Fibroblast of upper back skin (primary cell): ENCODE measurements around the gene RHBDL1.

Experiments used
- DNase-seq: peaks from one replicate; pipeline ENCODE4 v3.0.0-alpha.2; 2013

Gene RHBDL1

DNA sequence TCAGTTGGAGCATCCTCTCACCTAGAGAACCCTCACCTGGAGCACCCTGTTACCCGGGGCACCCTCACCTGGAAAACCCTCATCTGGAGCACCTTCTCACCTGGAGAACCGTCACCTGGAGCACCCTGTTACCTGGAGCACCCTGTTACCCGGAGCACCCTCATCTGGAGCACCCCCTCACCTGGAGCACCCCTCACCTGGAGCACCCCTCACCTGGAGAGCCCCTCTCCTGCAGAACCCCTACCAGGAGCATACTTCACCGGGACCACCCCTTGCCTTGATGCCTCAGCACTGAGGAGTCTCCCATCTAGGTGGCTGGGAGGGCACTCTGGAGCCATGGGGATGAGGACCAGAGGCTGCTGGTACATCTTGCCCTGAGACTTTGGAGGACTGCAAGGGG is 33.5 kb downstream of the RHBDL1 start:
- DNase-seq = no peak

DNA sequence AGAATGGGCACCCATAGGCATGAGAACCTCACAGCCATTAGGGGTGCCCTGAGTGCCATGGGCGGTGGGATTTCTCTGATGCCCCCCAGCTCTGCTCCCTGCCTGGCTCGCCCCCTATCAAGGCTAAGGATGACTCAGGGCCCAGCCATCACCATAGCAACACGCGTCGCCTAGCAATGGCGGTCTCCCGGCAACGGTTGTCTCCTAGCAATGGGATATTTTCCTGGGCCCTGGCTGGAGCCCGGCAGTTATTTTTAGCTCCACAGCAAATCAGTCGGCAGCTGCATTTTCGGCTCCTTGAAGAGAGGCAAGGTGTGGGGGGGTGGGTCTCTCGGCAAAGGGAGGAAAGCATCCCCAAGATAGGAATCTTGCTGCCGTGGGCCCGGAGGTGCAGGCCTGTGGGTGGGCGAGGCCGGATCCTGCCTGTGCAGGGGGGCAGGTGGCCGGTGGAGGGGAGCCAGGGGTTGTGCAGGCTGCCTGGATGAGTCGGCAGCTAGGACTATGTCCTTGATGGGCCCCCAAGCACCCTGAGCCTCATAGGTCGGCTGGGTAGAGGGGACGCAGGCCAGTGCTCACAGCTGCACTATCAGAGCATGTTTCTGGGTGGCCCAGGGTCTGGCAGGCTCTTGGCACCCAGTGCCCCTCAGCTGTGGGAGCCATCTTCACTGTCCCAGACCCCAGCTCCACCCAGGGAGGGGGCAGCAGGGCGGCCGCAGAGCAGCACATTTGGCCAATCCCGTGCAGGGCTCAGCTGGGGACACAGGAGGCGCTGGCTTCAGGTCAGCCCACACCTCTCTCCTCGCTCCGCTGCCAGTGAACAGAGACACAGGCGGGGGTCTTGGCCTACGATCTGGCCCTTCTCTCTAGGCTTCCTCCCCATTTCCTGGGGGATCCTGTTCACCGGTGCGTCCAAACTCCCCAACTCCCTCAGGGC is 34.4 kb downstream of the RHBDL1 start:
- DNase-seq = peak; percentile 79

DNA sequence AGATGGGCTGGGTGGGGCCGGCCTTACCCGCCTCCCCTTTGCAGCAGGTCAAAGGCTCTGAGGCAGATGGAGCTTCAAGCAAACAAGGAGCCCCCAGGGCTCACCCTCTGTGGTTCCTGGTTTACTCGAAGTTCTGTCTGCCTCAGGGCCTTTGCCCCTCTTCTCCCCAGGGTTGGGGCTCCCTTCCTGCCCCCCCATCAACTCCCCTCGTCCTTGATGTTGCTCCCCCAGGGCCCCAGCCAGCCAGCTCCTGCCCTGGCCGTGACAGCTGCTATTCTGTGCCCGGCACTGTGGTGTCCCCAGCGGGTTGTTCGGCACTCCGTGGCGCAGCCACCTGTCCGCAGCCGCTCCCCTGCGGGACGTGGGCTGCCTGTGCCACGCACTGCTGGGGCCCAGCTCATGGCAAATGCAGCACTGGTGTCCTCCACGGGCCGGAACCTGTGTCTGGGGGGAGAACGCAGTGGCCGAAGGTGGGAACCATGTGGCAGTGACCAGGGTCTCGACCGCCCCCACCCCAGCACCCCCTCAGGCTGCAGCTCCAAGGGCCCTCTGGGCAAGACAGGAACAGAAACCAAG is 35.1 kb downstream of the RHBDL1 start:
- no peak for DNase-seq

DNA sequence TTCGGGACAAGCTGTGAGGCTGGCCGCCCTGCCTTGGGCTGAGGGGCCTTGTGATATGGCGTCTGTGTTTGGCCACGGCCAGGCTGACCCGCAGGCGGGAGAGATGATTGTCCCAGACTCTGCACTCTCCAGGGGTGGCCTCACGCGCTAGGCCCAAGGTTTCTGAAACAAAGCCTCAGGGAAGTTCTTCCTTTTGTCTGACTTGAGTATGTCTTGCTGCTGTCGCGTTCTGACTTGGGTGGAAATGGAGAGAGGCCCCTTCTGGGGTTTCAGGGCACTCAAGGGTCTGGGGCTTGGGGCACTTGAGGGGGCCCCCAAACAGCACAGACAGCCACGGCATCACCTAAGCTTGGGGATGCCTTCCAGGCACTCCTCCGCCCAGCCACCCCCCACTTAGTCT is 35.6 kb downstream of the RHBDL1 start:
- no peak for DNase-seq

DNA sequence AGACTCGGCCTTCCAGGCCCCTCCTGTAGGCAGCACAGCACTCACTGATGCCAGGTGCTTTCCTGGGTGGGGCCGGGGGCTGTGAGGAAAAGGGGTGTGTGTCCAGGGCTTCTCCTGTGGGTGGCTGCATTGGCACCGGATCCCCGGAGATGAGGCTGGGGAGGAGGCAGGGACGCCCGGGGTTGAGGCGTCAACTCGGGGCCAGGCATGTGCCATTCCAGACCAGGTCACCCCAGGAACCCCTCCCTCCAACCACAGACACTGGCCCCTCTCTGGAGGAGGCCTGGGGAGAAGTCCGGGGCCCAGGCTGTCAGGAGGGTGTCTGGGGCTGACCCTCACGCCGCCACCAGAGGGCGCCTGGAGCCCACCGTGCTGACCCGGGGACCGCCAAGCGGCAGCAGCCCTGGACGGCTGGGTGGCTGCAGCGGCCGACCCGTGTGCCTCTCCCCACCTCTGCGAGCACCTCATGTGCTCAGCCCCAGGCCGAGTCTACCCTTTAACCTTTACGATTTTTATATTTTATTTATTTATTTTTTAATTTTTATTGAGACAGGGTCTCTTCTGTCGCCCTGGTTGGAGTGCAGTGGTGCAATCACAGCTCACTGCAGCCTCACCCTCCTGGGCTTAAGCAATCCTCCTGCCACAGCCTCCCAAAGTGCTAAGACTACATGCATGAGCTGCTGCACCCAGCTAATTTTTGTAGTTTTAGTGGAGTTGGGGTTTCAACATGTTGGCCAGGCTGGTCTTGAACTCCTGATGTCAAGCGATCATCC is 36.3 kb downstream of the RHBDL1 start:
- peak; percentile 58 for DNase-seq

DNA sequence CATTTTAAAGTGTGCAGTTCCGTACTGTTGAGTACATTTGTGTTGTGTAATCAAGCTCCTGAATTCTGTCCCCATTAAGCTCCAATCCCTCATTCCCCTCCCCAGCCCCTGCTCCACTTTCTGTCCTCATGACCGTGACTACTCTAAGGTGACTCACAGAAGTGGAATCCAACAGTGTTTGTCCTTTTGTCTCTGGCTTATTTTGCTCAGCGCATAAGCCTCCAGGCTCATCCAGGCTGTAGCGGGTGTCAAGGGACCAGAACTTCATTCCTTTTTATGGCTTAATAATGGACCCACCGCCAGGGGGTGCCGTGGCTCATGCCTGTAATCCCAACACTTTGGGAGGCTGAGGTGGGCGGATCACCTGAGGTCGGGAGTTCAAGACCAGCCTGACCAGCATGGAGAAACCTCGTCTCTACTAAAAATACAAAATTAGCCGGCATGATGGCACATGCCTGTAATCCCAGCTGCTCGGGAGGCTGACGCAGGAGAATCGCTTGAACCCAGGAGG is 37.3 kb downstream of the RHBDL1 start:
- DNase-seq = peak; percentile 87

DNA sequence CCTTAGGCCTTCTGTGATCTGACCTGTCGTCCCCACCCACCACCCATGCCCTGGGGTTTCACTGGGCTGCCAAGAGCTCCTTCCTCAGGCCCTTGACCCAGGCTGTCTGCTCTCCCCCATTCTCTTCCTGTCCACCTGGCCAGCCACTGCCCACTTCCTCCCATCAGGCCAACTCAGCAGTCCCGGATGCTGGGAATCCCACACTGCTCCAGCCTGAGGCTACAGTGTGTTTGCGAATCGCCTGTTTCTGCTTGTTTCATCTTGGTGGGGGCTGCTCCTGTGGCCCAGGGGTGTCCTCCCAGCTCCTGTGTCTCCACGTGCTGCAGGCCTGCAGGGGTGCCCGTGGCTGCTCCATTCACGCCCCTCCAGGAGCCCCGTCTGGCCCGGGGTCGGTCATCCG is 38.6 kb downstream of the RHBDL1 start:
- DNase-seq = no peak

DNA sequence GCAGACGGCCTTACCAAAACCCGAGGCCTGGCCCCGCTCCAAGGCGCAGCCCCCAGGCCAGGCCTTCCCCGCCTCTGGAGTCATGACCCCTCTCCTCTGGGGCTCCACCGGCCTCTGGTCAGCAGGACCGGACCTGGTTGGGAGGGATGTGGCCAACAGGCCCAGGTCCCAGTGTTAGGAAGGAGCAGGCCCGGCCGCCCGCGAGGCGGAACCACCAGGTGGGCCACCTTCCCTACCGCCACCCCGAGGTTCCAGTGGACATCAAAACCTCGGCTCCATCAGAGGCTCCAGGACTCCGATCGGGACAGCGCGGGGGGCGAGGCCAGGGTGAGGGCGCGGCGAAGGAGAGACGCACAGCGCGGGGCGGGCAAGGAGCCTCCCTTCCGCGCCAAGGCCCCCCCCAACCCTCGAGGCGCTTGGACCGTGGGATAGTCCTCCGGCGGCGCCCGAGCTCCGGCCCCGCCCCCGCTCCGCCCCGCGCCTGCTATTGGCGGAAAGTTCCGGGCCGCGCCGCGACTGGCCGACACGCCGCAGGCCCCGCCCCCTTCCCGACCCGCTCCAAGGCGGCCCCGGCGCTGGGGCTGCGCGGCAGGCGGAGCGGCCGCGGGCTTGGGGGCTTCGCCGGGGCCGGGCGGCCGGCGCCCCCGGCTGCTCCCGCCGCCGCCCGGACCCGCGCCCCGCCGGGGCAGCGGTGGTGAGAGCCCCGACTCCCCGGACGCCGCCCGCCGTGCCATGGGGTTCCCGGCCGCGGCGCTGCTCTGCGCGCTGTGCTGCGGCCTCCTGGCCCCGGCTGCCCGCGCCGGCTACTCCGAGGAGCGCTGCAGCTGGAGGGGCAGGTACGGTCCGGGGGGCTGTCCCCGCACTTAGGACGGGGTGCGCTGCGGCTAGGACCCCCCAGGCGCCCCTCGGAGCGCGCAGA is 39.3 kb downstream of the RHBDL1 start, which contains the start of gene METRN:
Gene METRN, plus strand, starts transcription at position 561 of the 919 bp plus-strand sequence. Its CDS starts 172 bp downstream, at position 733.
- peak; percentile 82 for DNase-seq

DNA sequence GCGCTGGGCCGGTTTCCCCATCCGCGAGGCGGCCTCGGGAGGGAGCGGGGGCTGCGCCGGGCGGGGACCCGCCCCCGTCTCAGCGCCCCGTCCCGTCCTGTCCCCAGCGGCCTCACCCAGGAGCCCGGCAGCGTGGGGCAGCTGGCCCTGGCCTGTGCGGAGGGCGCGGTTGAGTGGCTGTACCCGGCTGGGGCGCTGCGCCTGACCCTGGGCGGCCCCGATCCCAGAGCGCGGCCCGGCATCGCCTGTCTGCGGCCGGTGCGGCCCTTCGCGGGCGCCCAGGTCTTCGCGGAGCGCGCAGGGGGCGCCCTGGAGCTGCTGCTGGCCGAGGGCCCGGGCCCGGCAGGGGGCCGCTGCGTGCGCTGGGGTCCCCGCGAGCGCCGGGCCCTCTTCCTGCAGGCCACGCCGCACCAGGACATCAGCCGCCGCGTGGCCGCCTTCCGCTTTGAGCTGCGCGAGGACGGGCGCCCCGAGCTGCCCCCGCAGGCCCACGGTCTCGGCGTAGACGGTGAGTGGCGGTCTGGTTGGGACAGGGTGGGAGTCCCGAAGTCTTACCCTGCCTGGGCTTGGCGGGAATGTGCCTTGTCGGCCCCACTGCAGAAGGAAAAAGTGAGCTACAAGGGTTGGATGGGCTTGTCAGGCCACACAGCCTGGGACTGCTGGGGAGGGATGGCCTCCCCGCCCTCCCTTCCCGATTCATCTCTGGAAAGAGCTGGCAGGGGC is 40.2 kb downstream of the RHBDL1 start:
- DNase-seq = no peak

DNA sequence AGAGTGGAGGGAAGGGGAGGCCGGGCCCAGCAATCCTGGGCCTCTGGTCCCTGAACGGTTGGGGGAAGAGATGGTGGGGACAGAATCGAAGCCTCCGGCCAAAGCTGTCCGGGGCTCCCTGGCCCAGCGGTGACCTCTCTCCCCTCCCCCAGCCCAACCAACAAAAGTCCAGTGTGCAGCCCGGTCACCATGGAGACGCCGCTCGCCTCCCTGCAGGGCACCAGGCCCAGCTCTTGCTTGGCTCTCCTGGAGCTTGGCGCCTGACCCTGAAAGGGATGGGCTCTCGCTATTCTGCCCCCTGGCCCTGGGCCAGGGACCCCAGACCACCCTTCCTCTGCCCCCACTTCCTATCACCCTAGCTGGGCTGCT is 40.7 kb downstream of the RHBDL1 start:
- DNase-seq = no peak

DNA sequence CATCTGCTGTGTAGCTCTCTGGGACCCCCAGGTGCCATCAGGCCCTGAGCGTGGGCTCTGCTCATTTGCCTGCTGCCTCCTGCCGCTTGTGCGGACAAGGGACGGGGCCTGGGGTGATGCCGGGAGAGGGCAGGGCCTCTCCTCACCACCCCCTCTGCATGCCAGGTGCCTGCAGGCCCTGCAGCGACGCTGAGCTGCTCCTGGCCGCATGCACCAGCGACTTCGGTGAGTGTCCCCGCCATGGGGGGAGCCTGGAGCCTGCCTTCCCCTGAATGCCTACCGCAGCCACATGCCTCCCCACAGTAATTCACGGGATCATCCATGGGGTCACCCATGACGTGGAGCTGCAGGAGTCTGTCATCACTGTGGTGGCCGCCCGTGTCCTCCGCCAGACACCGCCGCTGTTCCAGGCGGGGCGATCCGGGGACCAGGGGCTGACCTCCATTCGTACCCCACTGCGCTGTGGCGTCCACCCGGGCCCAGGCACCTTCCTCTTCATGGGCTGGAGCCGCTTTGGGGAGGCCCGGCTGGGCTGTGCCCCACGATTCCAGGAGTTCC is 41.4 kb downstream of the RHBDL1 start:
- DNase-seq = no peak

DNA sequence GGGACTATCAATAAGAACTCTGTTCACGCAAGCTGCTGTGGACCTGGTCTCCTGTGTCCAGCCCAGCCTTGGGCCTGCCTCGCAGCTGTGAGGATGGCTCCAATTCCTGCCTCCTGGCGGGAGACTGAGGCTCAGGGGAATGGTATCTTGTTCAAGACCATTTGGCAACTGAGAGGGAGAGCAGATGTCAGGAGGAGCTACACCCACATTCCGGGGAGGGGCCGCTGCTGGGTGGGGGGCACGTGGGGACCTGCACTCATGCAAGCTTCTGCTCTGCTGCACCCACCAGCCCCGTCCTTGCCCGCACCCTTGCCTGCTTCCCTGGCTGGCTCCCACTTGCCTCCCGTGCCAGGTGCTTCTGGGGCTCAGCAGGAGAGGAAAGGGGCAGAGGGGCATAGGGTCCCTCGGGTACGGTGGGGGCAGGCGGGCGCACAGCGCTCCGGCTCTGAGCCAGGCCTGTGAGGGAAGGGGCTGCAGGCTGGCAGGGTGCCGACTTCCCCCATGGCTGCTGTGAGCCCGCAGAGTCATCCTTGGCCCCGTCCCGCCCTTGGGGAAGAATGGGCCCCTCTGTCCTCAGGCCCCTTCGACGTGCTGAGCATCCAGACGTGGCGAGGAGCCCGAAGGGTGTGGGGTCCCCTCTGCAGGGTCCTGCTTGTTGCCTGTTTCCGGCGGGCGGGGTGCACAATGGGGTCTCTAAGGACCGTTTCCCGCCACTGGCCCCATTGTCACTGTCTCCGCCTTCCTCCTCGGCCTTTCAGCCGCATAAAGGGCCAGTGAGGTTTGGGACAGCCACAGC is 42.2 kb downstream of the RHBDL1 start:
- DNase-seq = no peak

DNA sequence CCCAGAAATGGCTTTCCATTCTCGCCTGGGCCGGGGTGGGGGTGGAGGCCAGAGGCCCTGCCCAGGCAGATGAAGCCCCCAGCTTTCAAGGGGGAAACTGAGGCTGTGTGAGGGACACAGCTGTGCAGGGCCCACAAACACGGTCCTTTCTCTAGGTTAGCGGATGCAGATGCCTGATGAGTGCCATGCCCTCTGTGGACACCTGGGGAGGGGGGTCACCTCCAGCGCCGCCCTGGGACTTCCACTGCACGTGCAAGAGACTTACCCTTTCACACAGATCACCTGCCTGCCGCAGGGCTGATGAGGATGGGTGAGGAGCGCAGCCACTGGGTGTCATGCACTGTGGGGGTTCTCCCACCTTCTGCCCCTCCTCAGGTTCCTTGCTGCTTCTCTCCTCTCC is 42.9 kb downstream of the RHBDL1 start:
- DNase-seq = no peak

DNA sequence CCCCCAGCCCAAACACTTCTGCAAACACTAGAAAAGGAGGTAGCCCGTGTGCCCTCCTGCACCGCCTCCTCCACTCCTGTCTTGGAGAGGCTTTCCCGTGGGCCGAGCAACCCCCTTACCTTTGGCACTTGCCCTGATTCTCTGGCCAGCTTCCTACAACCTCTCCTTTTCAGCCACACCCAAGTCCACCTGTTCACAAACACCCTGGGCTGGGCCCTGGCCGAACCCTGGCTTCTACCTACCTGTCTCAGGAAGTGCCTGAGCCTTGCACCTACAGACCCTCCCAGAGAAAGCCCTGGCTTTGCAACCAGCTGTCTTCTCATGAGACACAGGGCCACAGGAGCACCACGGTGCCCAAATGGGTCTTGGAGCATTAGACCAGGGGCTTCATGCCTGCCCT is 43.5 kb downstream of the RHBDL1 start:
- no peak for DNase-seq

DNA sequence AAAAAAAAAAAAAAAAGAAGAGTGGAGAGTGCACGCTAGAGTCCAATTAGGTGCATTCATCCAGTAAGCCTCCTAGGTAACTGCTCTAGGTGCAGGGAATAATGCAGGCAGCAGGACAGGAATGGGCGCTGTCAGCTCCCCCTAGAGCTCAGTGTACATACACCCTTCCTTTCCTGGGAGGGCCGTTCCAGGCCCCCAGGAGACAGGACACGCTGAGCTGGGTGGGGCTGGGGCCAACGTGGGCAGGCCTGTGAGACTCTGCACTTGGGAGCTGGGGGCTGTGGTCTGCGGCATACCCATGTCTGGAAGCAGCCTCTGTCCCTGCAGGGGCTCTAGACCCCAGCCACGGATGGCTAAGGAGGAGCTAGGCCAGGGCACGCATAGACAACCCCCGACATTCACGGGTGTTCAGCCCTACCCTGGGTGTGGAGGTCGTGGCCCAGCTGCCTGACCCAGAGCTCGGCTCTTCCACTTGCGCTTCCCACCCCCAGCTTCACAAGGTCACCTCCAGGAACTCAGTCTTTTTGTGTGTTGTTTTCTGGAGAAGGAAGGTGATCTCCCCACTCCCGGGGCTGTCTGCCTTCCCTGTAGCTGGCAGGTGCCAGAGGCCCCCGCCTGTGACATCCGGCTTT is 44.5 kb downstream of the RHBDL1 start:
- no peak for DNase-seq

DNA sequence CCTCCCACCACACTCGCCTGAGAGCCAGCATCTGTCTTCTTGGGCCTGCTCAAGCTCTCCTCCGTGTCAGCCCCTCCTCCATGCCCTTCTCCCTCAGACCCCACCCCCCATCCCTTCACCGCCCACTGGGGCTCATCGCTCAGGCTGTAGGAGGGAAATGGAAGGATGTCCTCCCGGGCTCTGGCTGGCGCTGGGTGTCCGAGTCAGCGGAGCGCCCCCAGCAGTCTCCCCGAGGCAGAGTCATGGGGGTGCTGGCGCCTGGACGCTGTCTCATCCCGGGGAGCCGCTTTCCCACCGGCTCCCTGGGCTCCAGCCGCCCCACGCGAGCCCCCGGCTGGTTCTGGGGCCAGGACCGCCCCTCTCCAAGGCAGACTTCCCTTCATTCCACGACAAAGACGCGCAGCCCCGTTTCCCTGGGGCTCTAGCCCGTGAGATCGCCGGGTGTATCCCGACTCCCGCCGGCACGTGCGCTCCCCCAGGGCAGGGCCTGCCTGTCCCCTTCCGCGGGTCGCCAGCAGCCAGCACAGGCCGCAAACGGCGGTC is 45.0 kb downstream of the RHBDL1 start:
- peak; percentile 72 for DNase-seq

DNA sequence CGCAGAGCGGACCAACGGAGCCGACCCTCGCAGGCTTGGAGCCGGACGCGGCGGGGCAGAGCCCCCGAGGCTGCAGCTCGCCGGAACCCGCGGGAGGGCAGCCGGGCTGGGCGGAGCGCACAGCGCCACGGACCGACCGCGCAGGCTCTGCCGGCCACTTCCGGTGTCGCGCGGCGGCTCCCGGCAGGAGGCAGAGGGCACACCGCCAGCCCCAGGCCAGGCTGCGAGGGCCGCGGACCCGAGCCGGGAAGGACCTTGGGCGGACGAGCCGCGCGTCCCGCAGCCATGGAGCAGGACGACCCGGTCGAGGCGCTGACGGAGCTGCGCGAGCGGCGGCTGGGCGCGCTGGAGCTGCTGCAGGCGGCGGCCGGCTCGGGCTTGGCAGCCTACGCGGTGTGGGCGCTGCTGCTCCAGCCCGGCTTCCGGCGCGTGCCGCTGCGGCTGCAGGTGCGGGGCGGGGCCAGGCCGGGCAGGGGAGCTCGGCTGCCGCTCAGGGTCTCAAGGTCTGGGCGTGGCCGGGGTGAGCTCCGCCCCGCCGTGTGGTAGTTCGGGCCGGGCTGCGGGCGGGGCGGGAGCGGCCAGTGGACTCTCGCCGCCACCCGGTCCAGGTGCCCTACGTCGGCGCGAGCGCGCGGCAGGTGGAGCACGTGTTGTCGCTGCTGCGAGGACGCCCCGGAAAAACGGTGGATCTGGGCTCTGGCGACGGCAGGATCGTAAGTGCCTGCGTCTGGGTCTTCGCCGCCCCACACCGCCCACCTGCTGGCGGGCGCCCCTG is 45.7 kb downstream of the RHBDL1 start, which contains the start of gene ANTKMT:
Gene ANTKMT, plus strand, starts transcription at position 157 of the 775 bp plus-strand sequence. Its CDS starts 129 bp downstream, at position 286.
- DNase-seq = peak; percentile 64

DNA sequence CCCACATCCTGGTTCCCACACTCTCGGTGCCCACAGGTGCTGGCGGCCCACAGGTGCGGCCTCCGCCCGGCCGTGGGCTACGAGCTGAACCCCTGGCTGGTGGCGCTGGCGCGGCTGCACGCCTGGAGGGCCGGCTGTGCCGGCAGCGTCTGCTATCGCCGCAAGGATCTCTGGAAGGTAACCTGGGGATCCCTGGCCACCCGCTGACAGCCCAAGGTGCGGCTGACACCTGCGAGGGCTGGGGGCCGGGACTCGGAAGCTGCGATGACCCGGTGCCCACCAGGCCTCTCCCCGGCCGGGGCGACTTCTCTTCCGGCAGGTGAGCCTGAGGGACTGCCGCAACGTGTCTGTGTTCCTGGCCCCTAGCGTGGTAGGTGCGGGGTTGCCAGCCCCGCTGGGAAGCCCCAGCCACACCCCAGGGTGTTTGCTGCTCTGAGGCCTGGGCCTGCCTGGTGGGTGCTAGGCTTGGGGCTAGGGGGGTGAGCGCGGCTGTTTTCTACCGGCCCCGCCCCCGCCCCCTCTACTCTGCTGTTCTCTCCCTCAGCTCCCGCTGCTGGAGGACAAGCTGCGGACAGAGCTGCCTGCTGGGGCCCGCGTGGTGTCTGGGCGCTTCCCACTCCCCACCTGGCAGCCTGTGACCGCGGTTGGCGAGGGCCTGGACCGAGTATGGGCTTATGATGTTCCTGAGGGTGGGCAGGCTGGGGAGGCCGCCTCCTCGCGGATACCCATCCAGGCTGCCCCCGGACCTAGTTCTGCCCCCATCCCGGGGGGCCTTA is 46.5 kb downstream of the RHBDL1 start:
- DNase-seq = no peak
